HG02981 (cell line): ENCODE results near the gene ITPKB.
"Not testable (repeated sequence)": the region's sequence is repeated elsewhere in the genome, so short reads cannot be mapped to it uniquely, and the experiment has no call there.

Source experiments
- ATAC-seq: cut with Tn5 transposase; IDR thresholded peaks from one replicate; pipeline ENCODE4 v1.9.1; 2021; ENCODE audit warnings: mild to moderate bottlenecking, moderate library complexity; ENCODE audit not compliant: unreplicated experiment

Gene ITPKB

GRCh38 chr1:226731257-226731893 lies 7.7 kb downstream of the ITPKB start:
- no peak for ATAC-seq

GRCh38 chr1:226730836-226731235 lies 8.2 kb downstream of the ITPKB start:
- ATAC-seq: no peak

GRCh38 chr1:226730071-226730470 lies 9.0 kb downstream of the ITPKB start:
- ATAC-seq: no peak

- ATAC-seq: no peak
Observed at GRCh38 chr1:226728448-226728847, 10.6 kb downstream of the ITPKB start.

- ATAC-seq: no peak
Observed at GRCh38 chr1:226725897-226726267, 13.2 kb downstream of the ITPKB start.

- ATAC-seq: no peak
Observed at GRCh38 chr1:226723657-226724532, 15.2 kb downstream of the ITPKB start.

GRCh38 chr1:226722901-226723656 lies 16.0 kb downstream of the ITPKB start:
- no peak for ATAC-seq

GRCh38 chr1:226722240-226722900 lies 16.7 kb downstream of the ITPKB start:
- no peak for ATAC-seq

- ATAC-seq: not testable (repeated sequence)
Observed at GRCh38 chr1:226720574-226720973, 18.5 kb downstream of the ITPKB start.

GRCh38 chr1:226719596-226720387 lies 19.3 kb downstream of the ITPKB start:
- ATAC-seq: no peak

- no peak for ATAC-seq
Observed at GRCh38 chr1:226717256-226717909, 21.7 kb downstream of the ITPKB start.

GRCh38 chr1:226716577-226716976 lies 22.5 kb downstream of the ITPKB start:
- ATAC-seq: no peak

GRCh38 chr1:226714148-226714547 lies 24.9 kb downstream of the ITPKB start:
- ATAC-seq: no peak

GRCh38 chr1:226712742-226713419 lies 26.2 kb downstream of the ITPKB start:
- ATAC-seq: no peak

GRCh38 chr1:226711976-226712741 lies 26.9 kb downstream of the ITPKB start:
- ATAC-seq: peak; percentile 75

- no peak for ATAC-seq
Observed at GRCh38 chr1:226710501-226710900, 28.6 kb downstream of the ITPKB start.

- no peak for ATAC-seq
Observed at GRCh38 chr1:226709953-226710352, 29.1 kb downstream of the ITPKB start.

GRCh38 chr1:226708967-226709396 lies 30.1 kb downstream of the ITPKB start:
- ATAC-seq: no peak
